GM19467 (cell line): ENCODE results near the gene CSKMT.
"Not testable (repeated sequence)": the region's sequence is repeated elsewhere in the genome, so short reads cannot be mapped to it uniquely, and the experiment has no call there.

Experiments used
- ATAC-seq: cut with Tn5 transposase; IDR thresholded peaks from one replicate; pipeline ENCODE4 v1.9.1; 2021; ENCODE audit warnings: mild to moderate bottlenecking, moderate library complexity; ENCODE audit not compliant: unreplicated experiment

Gene CSKMT

DNA sequence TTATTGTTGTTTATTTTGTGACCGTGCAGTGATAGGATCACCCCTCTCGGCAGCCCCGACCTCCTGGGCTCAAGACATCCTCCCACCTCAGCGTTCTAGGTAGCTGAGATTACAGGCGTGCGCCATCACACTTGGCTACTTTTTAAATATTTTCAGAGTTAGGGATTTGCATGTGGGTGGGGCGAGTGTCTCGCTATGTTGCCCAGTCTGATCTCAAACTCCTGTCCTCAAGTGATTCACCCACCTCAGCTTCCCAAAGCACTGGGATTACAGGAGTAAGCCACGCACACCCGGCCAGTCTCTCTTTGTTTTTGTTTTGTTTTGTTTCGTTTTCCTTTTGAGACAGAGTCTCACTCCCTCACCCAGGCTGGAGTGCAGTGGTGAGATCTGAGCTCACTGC is 10.8 kb upstream of the CSKMT start:
- no peak for ATAC-seq

DNA sequence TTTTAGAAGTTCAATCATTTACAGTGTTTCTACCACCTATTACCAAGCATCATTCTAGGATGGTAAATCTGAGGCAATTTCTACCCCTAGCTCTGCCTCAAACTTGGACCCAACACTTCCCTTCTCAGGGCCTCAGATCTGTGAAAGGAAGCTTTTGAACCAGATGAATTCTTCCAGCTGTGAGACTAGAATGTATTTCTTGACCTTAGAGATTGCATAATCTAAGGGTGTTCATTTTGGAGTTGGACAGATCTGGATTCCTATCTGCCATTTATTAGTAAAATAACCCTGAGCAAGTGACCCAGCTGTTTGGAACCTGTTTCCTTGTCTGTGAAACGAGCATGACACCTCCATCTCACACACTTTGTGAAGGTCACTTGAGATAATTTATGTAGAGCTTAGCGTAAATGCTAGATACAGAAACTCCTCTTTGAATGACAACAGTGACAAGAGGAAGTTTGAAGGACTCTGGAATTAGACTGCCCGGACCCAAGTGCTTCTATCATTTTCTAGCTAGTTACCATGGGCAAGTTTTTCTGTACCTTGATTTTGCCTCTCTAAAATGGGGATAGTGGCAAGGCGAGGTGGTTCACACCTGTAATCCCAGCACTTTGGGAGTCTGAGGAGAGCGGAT is 8.2 kb upstream of the CSKMT start:
- ATAC-seq = no peak

DNA sequence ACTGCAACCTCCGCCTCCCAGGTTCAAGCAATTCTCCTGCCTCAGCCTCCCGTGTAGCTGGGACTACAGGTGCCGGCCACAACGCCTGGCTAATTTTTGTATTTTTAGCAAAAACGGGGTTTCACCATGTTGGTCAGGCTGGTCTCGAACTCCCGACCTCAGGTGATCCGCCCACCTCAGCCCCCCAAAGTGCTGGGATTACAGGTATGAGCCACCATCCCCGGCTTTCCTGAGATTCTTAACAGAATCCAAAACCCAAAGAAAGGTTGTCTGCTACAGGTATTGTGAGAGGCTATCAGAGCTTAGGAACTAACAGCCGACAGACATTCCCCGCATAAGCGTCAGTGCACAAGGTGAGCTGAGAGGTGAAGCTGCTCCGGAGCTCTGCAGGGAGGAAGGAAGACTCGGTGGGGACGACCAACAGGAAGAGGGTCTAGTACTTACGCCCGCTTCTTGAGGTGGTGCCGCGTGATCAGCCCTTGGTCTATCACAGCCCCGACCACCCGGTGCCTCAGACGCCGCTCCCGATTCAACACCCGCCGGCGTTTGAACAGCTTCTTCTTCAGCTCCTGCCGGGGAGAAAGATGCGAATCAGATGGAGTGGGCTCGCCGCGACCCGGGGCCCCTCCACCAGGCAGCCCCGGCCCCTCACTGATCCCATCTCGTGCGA is 572 bp upstream of the CSKMT start:
- peak; percentile 23 for ATAC-seq

DNA sequence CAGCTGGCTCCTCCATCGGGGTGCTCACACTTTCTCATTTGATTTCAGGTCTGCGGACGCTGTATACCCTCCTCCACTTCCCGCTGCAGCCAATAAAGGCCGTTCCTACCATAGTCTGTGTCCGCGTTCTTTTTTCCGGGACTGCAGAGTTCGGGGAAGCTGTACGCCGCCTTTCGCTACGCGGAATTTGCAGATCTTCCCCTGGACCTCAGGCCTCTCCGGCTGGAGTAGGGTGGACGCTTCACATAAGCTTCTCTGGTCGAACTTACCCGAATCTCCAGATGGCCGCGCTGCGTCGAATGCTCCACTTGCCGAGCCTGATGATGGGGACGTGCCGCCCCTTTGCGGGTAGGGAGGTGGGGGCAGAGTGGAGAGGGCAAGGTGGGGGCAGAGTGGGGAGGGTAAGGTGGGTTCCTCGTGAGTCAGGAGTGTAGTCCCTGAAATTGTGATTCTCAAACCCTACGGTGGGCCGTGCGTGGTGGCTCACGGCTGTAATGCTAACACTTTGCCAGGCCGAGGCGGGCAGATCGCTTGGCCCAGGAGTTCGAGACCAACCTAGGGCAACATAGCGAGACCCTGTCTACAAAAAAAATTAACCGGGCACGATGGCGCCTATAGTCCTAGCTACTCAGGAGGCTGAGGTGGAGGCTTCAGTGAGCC is 617 bp downstream of the CSKMT start:
- no peak for ATAC-seq

DNA sequence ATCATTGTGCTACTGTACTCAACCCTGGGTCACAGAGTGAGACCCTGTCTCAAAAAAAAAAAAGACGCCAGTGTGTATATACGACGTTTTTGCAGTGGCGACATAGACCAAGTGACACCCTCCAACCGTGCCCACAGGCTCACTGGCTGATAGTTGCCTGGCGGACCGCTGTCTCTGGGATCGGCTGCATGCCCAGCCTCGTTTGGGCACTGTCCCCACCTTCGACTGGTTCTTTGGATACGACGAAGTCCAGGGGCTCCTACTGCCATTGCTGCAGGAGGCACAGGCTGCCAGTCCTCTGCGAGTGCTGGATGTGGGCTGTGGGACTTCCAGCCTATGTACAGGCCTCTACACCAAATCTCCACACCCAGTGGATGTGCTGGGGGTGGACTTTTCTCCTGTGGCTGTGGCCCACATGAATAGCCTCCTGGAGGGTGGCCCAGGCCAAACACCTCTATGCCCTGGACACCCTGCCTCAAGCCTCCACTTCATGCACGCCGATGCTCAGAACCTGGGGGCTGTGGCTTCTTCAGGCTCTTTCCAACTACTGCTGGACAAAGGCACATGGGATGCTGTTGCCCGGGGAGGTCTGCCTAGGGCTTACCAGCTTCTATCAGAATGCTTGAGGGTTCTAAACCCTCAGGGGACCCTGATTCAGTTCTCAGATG is 1.3 kb downstream of the CSKMT start:
- no peak for ATAC-seq

DNA sequence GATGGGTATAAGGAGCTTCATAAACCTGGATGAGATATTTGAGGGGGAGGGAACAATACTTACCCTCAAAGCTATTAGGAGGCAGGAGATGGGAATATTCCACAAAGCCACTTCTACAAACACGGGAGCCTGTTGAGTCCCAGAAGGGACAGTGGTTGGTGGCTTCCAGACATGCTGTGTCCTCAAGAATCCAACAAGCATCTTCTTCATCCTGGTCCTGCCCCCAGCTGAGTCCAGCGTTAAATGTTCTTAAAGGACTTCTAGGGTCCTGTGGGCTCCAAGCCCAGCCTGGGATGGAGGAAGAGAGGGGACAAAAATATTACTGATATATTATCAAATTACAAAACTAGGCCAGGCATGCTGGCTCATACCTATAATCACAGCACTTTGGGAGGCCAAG is 2.3 kb downstream of the CSKMT start:
- ATAC-seq = no peak

DNA sequence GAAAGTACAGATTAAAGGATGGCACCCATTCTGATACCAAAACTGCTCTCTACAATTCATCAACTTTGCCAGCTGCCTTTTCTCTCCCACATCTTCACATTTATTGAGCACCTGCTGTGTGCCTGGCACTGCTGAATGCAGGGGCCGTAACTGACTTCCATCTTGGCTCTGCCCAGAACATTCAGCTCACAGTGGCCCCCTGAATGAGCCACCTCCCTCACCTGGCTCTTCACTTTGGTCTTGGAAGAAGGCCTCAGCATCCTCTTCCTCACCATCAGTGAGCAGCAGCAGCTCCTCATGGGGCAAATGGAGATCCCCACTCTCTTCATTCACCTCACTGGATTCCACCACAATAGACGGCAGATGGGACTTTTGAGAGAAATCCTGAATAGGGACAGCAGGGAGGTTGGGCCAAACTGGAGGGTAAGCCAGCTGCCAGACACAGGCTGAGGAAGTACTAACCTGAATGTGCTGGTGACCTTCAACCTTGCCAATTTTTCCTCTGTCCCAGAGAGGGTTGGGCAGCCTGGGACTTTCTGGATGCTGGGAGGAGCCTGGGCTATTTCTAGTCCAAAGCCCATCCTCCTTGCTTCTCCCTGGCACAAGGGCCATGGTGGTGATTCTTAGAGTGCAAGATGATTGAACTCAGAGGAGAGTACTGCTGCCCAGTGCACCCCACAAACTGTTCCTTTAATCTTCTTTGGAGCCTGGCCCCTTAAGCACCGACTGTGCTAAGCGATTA is 4.5 kb downstream of the CSKMT start:
- no peak for ATAC-seq

DNA sequence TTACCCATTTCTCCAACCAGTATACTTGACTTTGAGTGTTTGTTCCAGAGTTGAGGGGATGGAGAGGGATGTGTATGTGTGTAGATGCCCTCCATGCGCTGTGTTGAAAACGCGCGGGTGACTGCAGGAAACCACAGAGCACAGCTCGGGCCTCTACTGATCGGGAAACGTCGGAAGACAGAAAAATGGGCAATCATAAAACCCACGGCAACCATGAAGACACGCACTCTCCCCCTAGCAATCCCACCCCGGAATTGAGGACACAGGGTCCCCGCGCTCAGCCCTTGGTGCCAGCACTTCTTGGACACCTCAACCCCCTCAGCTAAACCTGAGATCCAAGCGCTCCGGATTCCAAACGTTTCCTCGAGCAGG is 6.1 kb downstream of the CSKMT start:
- ATAC-seq = peak; percentile 11

DNA sequence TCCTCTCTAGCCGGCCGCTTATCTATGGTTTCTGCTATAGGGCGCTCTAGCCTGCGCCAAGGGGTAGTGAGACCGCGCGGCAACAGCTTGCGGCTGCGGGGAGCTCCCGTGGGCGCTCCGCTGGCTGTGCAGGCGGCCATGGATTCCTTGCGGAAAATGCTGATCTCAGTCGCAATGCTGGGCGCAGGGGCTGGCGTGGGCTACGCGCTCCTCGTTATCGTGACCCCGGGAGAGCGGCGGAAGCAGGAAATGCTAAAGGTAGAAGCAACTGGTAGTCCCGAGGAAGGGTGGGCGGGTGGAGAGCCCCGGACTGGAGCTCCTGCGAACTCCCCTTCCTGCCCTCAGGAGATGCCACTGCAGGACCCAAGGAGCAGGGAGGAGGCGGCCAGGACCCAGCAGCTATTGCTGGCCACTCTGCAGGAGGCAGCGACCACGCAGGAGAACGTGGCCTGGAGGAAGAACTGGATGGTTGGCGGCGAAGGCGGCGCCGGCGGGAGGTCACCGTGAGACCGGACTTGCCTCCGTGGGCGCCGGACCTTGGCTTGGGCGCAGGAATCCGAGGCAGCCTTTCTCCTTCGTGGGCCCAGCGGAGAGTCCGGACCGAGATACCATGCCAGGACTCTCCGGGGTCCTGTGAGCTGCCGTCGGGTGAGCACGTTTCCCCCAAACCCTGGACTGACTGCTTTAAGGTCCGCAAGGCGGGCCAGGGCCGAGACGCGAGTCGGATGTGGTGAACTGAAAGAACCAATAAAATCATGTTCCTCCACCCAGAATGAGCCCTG is 6.7 kb downstream of the CSKMT start, which contains the start of the genes LBHD1 and UQCC3:
LBHD1 (minus strand) TSS at position 660 of the 782 bp plus-strand sequence. CDS start 2,236 bp downstream, outside the sequence.
UQCC3 (plus strand) TSS at position 66 of the 782 bp plus-strand sequence; CDS start at position 139, 73 bp downstream.
- ATAC-seq = peak; percentile 38

DNA sequence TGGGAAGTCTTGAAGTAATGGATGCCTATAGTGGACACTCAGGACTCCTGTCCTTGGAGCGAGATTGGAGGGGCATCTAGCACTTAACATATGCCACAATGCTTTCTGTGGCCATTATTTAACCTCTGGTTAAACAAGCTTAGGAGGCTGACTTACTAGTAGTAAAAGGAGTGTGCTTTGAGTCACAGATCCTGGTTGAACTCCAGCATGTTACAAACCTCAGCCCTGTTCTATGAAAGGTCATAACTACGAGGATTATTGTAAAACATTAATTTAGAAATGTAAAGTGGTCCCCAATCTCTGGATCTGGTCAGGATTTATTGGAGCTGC is 8.0 kb downstream of the CSKMT start:
- no peak for ATAC-seq

DNA sequence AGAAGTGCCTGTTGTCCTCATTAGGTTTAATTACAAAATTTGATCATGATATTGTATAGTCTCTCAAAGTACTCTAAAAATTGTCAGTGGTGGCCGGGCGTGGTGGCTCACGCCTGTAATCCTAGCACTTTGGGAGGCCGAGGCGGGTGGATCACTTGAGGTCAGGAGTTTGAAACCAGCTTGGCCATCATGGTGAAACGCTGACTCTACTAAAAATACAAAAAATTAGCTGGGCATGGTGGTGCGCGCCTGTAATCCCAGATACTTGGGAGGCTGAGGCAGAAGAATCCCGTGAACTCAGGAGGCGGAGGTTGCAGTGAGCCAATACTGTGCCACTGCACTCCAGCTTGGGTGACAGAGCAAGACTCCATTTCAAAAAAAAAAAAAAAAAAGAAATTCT is 10.3 kb downstream of the CSKMT start:
- ATAC-seq = not testable (repeated sequence)

DNA sequence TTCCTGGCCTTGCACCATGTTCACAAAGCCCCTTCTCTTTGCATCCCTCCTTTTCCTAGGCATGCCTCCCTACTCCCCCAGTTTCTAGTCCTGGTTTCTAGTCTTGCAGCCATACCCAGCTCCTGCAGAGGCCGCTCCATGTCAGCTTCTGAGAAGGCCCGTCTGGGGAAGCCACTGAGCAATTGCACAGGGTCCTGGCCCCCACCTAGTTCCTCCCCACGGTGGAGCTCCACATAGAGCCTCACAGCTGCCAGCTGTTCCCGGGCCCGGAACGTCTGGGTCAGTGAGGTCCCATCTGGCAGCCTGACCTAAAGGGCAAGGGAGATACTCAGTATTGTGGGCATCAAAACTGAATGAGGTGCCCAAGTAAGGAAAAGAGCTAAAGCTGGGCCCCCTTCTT is 11.6 kb downstream of the CSKMT start:
- no peak for ATAC-seq

DNA sequence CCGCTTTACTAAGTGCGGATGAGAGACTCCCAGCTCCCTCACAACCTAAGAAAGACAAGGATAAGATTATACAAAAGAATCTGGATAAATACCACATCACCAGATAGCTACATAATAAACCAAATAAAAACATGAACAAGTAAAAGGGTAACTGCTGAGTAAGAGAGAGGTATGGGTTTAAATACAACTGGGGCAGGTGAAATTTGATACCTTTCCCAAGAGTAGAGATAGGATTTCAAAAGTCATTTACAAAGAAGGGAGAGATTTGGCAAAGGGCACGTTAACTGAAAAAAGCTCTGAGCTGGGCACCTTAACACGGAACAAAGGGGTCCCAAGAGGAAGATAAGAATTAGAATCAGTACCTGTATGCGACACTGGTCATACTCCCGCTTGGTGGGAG is 12.0 kb downstream of the CSKMT start:
- no peak for ATAC-seq

DNA sequence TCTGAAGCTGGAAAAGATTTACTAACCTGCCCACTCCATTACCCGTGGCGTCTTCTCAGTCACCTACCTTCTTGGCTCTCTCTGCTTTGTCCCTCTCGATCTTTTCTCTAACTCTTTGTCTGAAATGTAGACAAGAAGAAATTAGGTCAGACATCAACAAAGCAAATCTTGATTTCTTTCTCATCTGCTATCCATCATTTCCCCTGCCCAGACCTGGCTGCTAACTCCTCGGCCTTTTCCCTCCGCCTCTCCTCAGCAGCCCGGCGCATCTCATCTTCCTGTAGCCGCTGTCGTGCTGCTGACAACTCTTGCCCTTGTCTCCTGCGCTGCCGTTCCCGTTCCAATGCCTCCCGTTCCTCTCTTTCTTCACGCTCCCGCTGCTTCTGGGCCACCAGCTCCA is 12.6 kb downstream of the CSKMT start:
- ATAC-seq = no peak

DNA sequence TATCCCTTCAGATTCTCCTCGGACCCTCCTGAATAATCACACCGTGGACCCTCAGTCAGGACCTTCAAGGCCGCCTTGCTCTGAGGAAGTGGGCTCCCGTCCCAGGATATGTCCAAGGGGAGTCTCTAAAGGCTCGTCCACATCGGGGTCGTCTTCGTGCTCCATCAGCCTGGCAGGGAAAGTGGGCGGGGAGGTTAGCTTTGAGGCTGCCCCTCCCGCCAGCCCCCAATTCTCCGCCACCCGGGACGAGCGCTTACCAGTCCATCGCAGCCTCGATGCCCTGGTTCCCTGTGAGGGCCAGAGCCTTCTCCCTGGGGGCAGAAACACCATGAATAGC is 13.3 kb downstream of the CSKMT start:
- no peak for ATAC-seq

DNA sequence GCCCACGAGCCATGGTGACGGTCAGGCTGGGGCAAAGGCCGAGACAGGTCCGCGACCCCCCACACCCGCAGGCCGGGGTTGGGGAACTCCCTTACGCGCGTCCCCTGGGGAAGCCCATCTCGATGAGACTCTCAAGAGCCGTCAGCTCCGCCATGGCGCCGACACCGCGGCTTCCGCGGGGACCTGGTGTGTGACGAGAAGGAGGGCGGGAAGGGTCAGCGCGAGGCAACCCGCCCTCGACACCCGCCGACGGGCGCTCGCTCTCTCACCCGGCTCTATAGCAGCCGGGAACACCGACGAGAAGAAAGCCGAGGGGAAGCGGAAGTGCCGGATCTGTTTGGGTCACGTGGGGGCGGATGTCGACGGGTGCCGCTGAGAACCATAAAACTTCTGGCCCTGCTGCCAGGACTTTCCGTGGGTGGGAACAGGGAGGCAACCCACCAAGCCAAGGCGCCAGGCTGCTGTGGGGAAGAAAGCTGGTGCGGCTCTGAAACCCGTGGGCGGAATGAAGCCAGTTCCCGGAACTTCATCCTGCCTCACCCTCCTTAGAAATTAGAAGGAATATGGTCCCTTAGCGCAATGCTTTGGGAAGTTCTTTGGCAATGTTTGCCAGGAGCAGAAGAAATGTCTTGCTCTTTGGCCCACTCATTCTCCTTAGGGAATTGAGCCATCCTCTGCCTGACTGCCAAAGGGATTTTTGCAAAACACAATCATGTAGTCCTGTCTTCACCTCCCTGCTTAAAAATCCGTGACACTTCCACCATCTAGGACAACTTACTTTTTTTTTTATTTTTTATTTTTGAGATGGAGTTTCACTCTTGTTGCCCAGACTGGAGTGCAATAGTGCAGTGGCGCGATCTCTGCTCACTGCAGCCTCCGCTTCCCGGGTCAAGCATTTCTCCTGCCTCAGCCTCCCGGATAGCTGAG is 13.9 kb downstream of the CSKMT start, which contains the start of gene UBXN1:
UBXN1 (minus strand) TSS at position 304 of the 927 bp plus-strand sequence; CDS start at position 154, 150 bp downstream.
- peak; percentile 66 for ATAC-seq

DNA sequence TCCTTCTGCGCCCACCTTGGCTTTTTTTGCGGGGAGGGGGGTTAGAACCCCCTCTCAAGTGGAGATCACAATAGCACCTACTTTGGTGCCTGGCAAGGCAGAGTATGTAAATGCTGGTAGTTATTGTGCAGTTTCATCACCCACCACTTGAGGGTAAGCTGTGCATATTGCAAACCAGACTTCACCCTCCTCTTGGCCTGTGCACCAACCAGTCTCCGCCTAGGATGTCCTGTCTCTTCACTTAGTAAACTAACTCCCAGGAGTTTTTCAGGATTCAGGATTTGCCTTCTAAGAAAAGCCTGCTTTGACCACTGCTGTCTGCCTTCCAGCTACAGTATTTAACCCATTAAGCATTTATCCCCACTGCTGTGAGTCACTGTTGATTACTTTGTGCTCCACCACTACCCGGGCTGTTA is 15.7 kb downstream of the CSKMT start:
- ATAC-seq = no peak

DNA sequence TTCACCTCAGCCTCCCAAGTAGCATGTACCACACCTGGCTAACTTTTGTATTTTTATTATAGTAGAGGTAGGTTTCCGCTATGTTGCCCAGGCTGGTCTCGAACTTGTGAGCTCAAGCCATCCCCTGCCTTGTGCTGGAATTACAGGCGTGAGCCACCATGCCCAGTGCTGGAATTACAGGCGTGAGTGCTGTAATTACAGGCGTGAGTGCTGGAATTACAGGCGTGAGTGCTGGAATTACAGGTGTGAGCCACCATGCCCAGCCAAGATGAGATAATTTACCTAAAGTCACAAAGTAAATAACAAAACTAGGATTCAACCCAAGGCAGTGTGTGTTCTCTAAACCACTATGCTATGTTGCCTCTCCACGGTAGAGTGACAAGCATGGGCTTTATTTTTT is 17.4 kb downstream of the CSKMT start:
- no peak for ATAC-seq
